RCC 7860 (cell line): ENCODE results near the gene SYCP2.

Experiments
- DNase-seq: peaks from one replicate; pipeline ENCODE4 v3.0.0-alpha.2; 2015; ENCODE audit warnings: low spot score
- FAIRE-seq: peaks from 2 replicates; lab custom pipeline; 2012; peaks lifted over from hg19 to GRCh38; lab: Jason Lieb, UNC

Gene SYCP2

GRCh38 chr20:59837623-59838394 is 95.6 kb downstream of the SYCP2 start:
- no peak for FAIRE-seq

DNA sequence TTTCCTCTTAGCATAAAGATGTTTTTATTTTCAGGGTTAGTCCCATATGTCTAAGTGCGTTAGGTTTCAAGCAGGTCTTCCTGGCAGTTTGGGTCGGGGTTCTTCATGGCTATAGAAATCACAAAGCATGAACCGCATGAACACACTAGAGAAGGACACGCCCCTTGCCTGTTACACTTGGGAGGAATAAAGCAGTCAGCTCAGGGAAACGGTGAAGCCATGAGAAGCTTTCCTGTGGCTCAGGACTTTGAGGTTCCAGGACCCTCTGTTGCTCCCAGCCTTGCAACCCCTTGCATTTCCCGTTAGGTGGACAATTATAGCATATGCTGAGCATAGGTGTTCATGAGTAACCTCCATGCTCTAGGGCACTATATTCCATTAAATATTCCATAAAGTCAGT is 96.7 kb downstream of the SYCP2 start:
- DNase-seq (no peak), FAIRE-seq (no peak)

More at GRCh38 chr20:59837623-59838394, 95.6 kb downstream of the SYCP2 start:
- DNase-seq: no peak

DNA sequence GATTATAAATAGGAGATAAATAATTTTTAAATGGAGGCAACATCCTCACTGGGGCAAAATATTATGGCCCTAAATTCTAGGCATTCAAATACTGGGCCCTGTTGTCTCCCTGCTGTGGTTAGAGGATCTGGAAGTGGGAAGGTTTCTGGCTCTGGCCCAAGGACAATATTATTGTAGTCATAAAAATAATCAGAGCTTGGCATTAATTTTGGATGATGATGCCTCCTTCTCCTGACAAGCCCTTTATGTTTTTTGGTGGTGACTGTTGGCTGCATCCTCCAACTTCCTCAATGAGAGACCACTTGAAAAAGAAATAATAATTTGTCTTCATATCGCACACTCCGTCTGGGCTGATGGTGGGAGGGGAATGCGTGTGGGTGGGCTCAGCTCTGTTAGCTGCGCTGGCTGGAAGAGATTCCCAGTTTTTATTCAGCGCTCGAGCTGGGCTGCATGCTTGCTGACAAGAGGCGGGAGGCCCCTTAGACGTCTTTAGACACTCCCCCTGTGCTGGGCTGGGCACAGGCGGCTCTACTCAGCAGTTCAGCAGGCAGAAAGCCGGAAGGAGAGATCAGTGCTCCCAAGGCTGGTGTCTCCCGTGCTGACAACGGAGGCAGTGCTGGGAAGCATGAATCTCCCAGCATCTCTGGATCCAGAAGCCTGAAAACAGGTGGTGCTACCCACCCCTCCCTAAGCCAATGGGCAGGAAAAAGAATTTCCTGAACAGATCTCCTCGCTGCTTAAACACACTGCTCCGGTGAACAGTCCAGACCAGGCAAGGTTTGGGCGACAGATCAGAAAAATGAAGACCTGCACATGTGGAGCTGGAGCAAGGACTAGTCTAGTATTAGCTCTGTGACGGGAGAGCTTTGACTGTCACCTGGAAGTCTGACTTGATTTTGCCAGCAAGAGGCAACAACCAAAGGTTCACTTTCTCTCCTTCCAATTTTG is 97.7 kb downstream of the SYCP2 start:
- FAIRE-seq (no peak), DNase-seq (no peak)

GRCh38 chr20:59835057-59835447 is 98.4 kb downstream of the SYCP2 start:
- no peak for FAIRE-seq
- DNase-seq: no peak

GRCh38 chr20:59832406-59833363 is 100.8 kb downstream of the SYCP2 start:
- no peak for FAIRE-seq
- no peak for DNase-seq

GRCh38 chr20:59831916-59832270 is 101.5 kb downstream of the SYCP2 start:
- FAIRE-seq: no peak
- DNase-seq: no peak

DNA sequence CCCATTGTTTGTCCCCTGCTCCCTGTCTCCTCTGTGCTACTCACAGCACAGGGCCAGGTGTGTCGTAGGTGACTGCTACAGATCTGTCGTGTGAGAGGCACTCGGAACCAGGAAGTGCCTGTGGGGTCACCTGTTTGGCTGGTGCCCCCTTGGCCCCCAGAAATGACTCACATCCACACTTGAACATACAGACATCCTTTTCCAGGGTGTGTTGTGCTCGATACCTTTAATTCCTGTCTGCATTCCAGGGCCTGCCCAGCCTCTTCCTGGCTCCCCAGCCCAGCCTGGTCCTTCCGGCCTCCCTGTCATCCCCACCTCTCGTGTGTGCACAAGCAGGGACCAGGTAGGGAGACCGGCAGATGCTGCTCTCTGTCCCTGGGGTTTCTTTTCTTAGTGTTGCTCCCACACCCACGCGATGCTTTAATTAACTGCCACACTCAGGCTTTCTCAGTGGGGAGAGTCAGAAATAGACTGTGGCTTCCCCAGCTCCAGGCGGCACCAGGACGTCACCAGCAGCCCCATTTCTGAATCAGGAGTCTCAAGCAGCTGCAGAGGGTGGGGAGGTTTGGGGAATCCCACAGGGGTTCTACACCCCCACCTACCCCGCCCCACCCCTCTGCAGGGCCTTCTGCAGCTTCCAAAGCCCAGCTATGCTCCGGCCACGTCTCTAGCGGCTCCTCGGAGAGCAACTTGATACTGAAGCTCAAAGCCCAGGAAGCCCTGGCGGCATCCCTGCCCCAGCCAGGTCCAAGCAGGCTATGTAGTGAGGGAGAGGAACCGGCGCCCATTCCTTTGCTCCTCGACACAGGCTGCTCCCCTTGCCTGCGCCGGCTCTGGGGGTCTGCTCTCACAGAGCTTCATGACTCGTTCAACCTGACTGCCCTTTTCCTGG is 102.2 kb downstream of the SYCP2 start:
- FAIRE-seq: no peak

GRCh38 chr20:59830665-59831023 is 102.8 kb downstream of the SYCP2 start:
- DNase-seq: no peak
- no peak for FAIRE-seq

More for the DNA sequence above, 102.2 kb downstream of the SYCP2 start:
- DNase-seq: no peak

DNA sequence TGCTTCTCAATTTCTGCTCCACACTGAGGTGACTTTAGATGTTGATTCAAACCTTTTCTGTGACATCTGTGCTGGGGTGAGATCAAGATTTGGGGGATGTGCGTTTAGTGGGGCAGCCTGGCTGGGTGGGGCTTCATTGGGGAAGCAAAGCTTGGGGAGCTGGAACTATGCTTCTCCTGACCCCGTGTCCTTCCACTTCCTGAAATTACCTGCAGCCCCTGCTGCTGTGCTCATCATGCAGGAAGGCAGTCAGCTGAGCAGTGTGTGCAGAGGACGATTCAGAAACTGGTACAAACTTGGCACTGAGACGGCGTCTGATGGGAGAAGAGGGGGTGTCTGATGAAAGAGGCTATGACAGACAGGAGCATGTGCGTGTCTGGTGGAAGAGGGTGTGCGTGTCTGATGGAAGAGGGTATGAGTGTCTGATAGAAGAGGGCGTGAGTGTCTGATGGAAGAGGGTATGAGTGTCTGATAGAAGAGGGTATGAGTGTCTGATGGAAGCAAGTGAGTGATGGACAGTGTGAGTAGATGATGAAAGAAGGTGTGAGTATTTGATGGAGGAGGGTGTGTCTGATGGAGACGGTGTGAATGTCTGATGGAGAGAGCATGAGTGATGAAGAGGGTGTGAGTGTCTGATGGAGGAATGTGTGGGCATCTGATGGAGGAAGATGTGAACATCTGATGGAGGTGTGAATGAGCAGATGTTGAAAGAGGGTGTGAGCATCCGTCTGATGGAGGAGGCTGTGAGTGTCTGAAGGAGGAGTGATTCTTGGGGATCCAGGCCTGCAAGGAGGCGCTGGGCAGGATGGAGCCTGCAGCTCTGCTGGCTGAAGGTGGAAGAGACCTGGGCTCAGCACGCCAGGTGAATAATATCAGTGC is 103.4 kb downstream of the SYCP2 start:
- DNase-seq: no peak
- FAIRE-seq: no peak

DNA sequence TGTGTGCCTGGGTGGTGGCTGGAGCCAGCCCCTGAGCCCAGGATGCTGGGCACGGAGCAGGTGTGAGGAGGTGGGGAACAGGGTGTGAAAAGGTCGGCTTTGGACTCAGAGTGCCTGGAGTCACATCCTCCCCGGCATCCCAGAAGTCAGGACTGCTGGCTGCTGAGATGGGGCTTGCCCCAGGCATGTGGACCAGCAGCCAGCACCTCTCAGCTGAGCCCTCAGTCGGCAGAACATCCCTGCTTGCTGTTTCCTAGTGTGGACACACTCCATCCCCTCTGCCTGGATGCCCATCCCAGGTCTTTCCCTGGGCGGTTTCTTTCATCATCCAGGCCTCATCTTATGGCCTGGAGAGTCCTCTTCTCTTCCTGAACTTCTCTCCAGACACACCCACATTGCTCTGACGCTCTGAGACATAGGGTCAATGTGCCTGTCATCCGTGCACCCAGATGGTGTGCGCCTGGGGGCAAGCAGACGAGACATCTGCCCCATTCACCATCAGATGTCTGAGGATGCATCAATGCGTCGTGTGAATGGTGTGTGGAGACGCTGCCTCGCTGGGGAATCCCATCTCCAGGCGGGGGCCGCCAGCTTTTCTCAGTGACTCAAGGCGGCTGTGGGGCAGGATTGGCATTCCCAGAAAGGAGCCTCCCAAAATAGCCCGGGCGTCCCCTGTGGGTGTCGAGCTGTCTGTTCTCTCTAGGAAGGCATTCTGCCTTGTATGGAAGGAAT is 104.2 kb downstream of the SYCP2 start:
- DNase-seq (no peak), FAIRE-seq (no peak)

GRCh38 chr20:59828125-59829053 is 105.0 kb downstream of the SYCP2 start:
- FAIRE-seq (no peak), DNase-seq (no peak)

DNA sequence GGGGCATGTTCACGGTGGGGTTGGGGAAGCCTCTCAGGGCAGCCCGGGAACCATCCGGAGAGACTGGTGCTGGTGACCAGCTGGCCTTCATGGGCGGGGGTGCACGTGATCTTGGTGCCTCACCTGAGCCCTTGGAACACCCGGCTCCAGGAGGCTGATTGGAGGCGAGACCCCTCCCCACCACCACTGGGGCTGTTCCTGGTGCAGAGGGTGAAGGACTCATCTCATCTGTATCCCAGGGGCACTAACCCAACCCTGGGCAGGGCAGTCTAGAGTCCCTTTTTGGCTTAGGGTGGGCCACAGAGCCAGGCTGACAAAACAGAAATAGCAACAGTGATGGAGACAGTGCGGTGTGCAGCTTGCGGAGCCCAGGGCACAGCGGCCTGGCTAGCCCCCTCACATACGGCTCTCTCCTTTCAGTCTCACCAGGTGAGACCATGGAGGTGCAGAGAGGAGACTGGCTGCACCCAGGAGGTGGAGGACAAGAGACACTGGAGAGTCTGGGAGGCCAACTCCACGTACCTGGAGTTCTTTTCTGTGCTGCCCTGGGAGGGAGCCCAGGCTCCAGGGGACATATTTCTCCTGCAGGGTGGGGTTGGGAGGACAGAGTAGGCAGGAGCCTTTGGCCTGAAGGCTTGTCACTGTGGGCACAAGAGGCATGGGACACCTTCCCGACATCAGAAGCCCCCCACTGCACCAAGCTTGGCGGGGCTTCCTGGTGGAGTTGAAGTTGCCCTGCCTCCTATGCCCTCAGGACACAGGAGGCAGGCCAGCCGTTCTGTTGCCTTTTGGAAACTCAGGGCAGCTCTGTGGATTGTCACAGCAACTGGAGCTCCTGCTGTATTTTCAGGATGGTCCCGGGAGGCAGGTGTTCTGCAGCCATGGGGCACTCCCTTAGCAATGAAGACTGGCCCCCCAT is 106.0 kb downstream of the SYCP2 start:
- FAIRE-seq (no peak), DNase-seq (no peak)

GRCh38 chr20:59825944-59826759 is 107.3 kb downstream of the SYCP2 start:
- DNase-seq (no peak), FAIRE-seq (no peak)

GRCh38 chr20:59825563-59825920 is 107.9 kb downstream of the SYCP2 start:
- no peak for FAIRE-seq
- DNase-seq: no peak
